ENCODE results near the gene LRRC3C. TPM values are rescaled to one million over a fixed set of nuclear protein-coding genes. Genes with fewer than 3 reads are reported as not detected.

Gene LRRC3C
- total and polyA plus RNA-seq, 10 donors: 0.08 TPM; not detected in 9

- peak; percentile 99 for DNase-seq
- Histone ChIP-seq H3K36me3 (no peaks in the 10 kb centered on the region), H3K4me3 (peak overlapping the region; percentile 10 to 72 (median 37)), H3K9me3 (no peaks in the 10 kb centered on the region), H3K4me1 (peaks cover 0 to 26% (median 12%) of the 10 kb centered on the region in 6 donors), H3K27ac (peak overlapping the region in 7 of 8 donors; percentile 48 to 88 (median 78)), H3K27me3 (replicated peaks in 1 of 7) (no peaks in the 10 kb centered on the region)
- intact Hi-C loops (cut with DNase I; ENCODE audit: low total_unique reads): no loop called here
- TF ChIP-seq POLR2AphosphoS5 (IDR thresholded peaks at IDR 0.05) (peak; percentile 52 to 67 (median 60)), CTCF (IDR thresholded peaks at IDR 0.05 in 8 of 11, conservative IDR thresholded peaks at IDR 0.05 in 3 of 11) (no peak), POLR2A (IDR thresholded peaks at IDR 0.05) (no peak)
- 0 to 2% (median 1%) methylated on average over 27 to 54 of the region's 55 CpGs for WGBS, 5 donors
These were observed 25.3 kb downstream of the LRRC3C start for GRCh38 chr17:39952680-39953470.

- Histone ChIP-seq H3K4me1 (peaks cover 0 to 23% (median 12%) of the 10 kb centered on the region in 6 donors), H3K9me3 (no peaks in the 10 kb centered on the region), H3K36me3 (no peaks in the 10 kb centered on the region), H3K27me3 (replicated peaks in 1 of 7) (no peaks in the 10 kb centered on the region), H3K27ac (peak overlapping the region in 7 of 8 donors; percentile 48 to 88 (median 78)), H3K4me3 (peak overlapping the region; percentile 10 to 72 (median 37))
- DNase-seq: no peak
- WGBS, 5 donors: 37 to 58% (median 45%) methylated on average over 5 to 9 of the region's 9 CpGs
- TF ChIP-seq POLR2A (IDR thresholded peaks at IDR 0.05) (no peak), POLR2AphosphoS5 (IDR thresholded peaks at IDR 0.05) (no peak), CTCF (IDR thresholded peaks at IDR 0.05 in 8 of 11, conservative IDR thresholded peaks at IDR 0.05 in 3 of 11) (no peak)
- intact Hi-C loops (cut with DNase I; ENCODE audit: low total_unique reads): no loop called here
These were observed 25.9 kb downstream of the LRRC3C start for GRCh38 chr17:39953471-39953888.

- intact Hi-C loops (cut with DNase I; ENCODE audit: low total_unique reads): no loop called here
- peaks cover 0 to 30% (median 19%) of the 10 kb centered on the region in 6 donors for H3K4me1 ChIP-seq
- 67 to 76% (median 73%) methylated on average over 3 to 4 of the region's 4 CpGs for WGBS, 5 donors
- H3K27me3 ChIP-seq (replicated peaks in 1 of 7): no peaks in the 10 kb centered on the region
- no peak for TF ChIP-seq CTCF (IDR thresholded peaks at IDR 0.05 in 8 of 11, conservative IDR thresholded peaks at IDR 0.05 in 3 of 11)
- no peak for TF ChIP-seq POLR2A (IDR thresholded peaks at IDR 0.05)
- TF ChIP-seq POLR2AphosphoS5 (IDR thresholded peaks at IDR 0.05): no peak
- no peaks in the 10 kb centered on the region for H3K9me3 ChIP-seq
- H3K4me3 ChIP-seq: no peak overlapping the region
- no peak for DNase-seq
- peak overlapping the region in 1 of 8 donors; percentile 14 for H3K27ac ChIP-seq
- no peaks in the 10 kb centered on the region for H3K36me3 ChIP-seq
These were observed 27.3 kb downstream of the LRRC3C start for GRCh38 chr17:39954876-39955275.

- no peak for DNase-seq
- Histone ChIP-seq H3K4me1 (peaks cover 0 to 30% (median 19%) of the 10 kb centered on the region in 6 donors), H3K36me3 (no peaks in the 10 kb centered on the region), H3K9me3 (no peaks in the 10 kb centered on the region), H3K27me3 (replicated peaks in 1 of 7) (no peaks in the 10 kb centered on the region), H3K27ac (no peak overlapping the region), H3K4me3 (no peak overlapping the region)
- TF ChIP-seq CTCF (IDR thresholded peaks at IDR 0.05 in 8 of 11, conservative IDR thresholded peaks at IDR 0.05 in 3 of 11): no peak
- TF ChIP-seq POLR2AphosphoS5 (IDR thresholded peaks at IDR 0.05): no peak
- no peak for TF ChIP-seq POLR2A (IDR thresholded peaks at IDR 0.05)
- intact Hi-C loops (cut with DNase I; ENCODE audit: low total_unique reads): no loop called here
- WGBS, 5 donors: 62 to 89% (median 80%) methylated on average over 4 of the region's 4 CpGs
These were observed 28.2 kb downstream of the LRRC3C start for GRCh38 chr17:39955726-39956225.
